Skeletal muscle satellite cell (primary cell): ENCODE data around the gene RETN.

Experiments used
- H3K27me3 ChIP-seq: 2 replicates; pipeline ENCODE4 v1.7.0; 2013; ENCODE audit warnings: low read length; ENCODE audit not compliant: control insufficient read depth, insufficient read depth
- H3K36me3 ChIP-seq: 2 replicates; pipeline ENCODE4 v1.7.0; 2013; ENCODE audit warnings: mild to moderate bottlenecking, control low read depth, low read length; ENCODE audit not compliant: insufficient read depth
- H3K4me1 ChIP-seq: 2 replicates; pipeline ENCODE4 v1.7.0; 2013; ENCODE audit warnings: low read length; ENCODE audit not compliant: control insufficient read depth, insufficient read depth
- H3K4me2 ChIP-seq: 2 replicates; pipeline ENCODE4 v1.7.0; 2013; ENCODE audit warnings: mild to moderate bottlenecking, low read length
- H3K4me3 ChIP-seq: 2 replicates; pipeline ENCODE4 v1.7.0; 2013; ENCODE audit warnings: low read length
- H3K9ac ChIP-seq: 2 replicates; pipeline ENCODE4 v1.7.0; 2013; ENCODE audit warnings: mild to moderate bottlenecking, low read depth, low read length, moderate library complexity
- H3K9me3 ChIP-seq: replicated peaks from 2 replicates; pipeline ENCODE4 v1.7.0; 2013; ENCODE audit warnings: mild to moderate bottlenecking, control low read depth, low read length

RETN gene

GRCh38 chr19:7648265-7649014 lies 20.4 kb upstream of the RETN start:
- H3K4me1 ChIP-seq: peaks cover 3% of the 10 kb centered on the region
- H3K4me3 ChIP-seq: no peak overlapping the region
- no peaks in the 10 kb centered on the region for H3K36me3 ChIP-seq
- no peaks in the 10 kb centered on the region for H3K9me3 ChIP-seq
- H3K4me2 ChIP-seq: no peak overlapping the region
- H3K27me3 ChIP-seq: peaks cover 9% of the 10 kb centered on the region
- H3K9ac ChIP-seq: no peak overlapping the region

- no peaks in the 10 kb centered on the region for H3K9me3 ChIP-seq
- H3K4me2 ChIP-seq: no peak overlapping the region
- no peak overlapping the region for H3K9ac ChIP-seq
- no peaks in the 10 kb centered on the region for H3K36me3 ChIP-seq
- peaks cover 9% of the 10 kb centered on the region for H3K27me3 ChIP-seq
- H3K4me1 ChIP-seq: peaks cover 3% of the 10 kb centered on the region
- no peak overlapping the region for H3K4me3 ChIP-seq
Measured at GRCh38 chr19:7650148-7650547, 18.7 kb upstream of the RETN start.

GRCh38 chr19:7652061-7652641 lies 16.7 kb upstream of the RETN start:
- no peaks in the 10 kb centered on the region for H3K9me3 ChIP-seq
- H3K9ac ChIP-seq: no peak overlapping the region
- peak overlapping the region; percentile 79 for H3K4me2 ChIP-seq
- H3K27me3 ChIP-seq: peaks cover 9% of the 10 kb centered on the region
- no peaks in the 10 kb centered on the region for H3K36me3 ChIP-seq
- H3K4me3 ChIP-seq: peak overlapping the region; percentile 57
- H3K4me1 ChIP-seq: peaks cover 3% of the 10 kb centered on the region

GRCh38 chr19:7654401-7654800 lies 14.4 kb upstream of the RETN start:
- no peaks in the 10 kb centered on the region for H3K9me3 ChIP-seq
- no peaks in the 10 kb centered on the region for H3K36me3 ChIP-seq
- peaks cover 24% of the 10 kb centered on the region for H3K27me3 ChIP-seq
- no peak overlapping the region for H3K4me2 ChIP-seq
- no peak overlapping the region for H3K4me3 ChIP-seq
- no peak overlapping the region for H3K9ac ChIP-seq
- H3K4me1 ChIP-seq: peaks cover 3% of the 10 kb centered on the region

- H3K4me3 ChIP-seq: no peak overlapping the region
- H3K4me1 ChIP-seq: peaks cover 3% of the 10 kb centered on the region
- H3K9me3 ChIP-seq: no peaks in the 10 kb centered on the region
- H3K36me3 ChIP-seq: no peaks in the 10 kb centered on the region
- peaks cover 22% of the 10 kb centered on the region for H3K27me3 ChIP-seq
- H3K9ac ChIP-seq: no peak overlapping the region
- no peak overlapping the region for H3K4me2 ChIP-seq
Measured at GRCh38 chr19:7655581-7655980, 13.3 kb upstream of the RETN start.

GRCh38 chr19:7657131-7657751 lies 11.6 kb upstream of the RETN start:
- peaks cover 1% of the 10 kb centered on the region for H3K4me1 ChIP-seq

GRCh38 chr19:7658219-7658686 lies 10.6 kb upstream of the RETN start:
- Histone ChIP-seq H3K4me2 (no peak overlapping the region), H3K9me3 (no peaks in the 10 kb centered on the region), H3K27me3 (peaks cover 21% of the 10 kb centered on the region), H3K4me1 (no peaks in the 10 kb centered on the region), H3K4me3 (no peak overlapping the region), H3K9ac (no peak overlapping the region), H3K36me3 (no peaks in the 10 kb centered on the region)

More at GRCh38 chr19:7657131-7657751, 11.6 kb upstream of the RETN start:
- Histone ChIP-seq H3K9ac (no peak overlapping the region), H3K4me3 (no peak overlapping the region), H3K27me3 (peaks cover 17% of the 10 kb centered on the region), H3K4me2 (no peak overlapping the region), H3K36me3 (no peaks in the 10 kb centered on the region), H3K9me3 (no peaks in the 10 kb centered on the region)

GRCh38 chr19:7661744-7662538 lies 6.9 kb upstream of the RETN start:
- Histone ChIP-seq H3K27me3 (peaks cover 24% of the 10 kb centered on the region), H3K4me3 (no peak overlapping the region), H3K9ac (no peak overlapping the region), H3K4me2 (no peak overlapping the region), H3K4me1 (no peaks in the 10 kb centered on the region), H3K9me3 (no peaks in the 10 kb centered on the region), H3K36me3 (no peaks in the 10 kb centered on the region)

- no peak overlapping the region for H3K9ac ChIP-seq
- no peak overlapping the region for H3K4me2 ChIP-seq
- H3K36me3 ChIP-seq: no peaks in the 10 kb centered on the region
- H3K4me1 ChIP-seq: no peaks in the 10 kb centered on the region
- no peaks in the 10 kb centered on the region for H3K9me3 ChIP-seq
- no peak overlapping the region for H3K4me3 ChIP-seq
- H3K27me3 ChIP-seq: peaks cover 20% of the 10 kb centered on the region
Measured at GRCh38 chr19:7662657-7663056, 6.2 kb upstream of the RETN start.

GRCh38 chr19:7663706-7664105 lies 5.1 kb upstream of the RETN start:
- no peak overlapping the region for H3K9ac ChIP-seq
- H3K4me2 ChIP-seq: no peak overlapping the region
- no peaks in the 10 kb centered on the region for H3K9me3 ChIP-seq
- H3K4me3 ChIP-seq: no peak overlapping the region
- H3K27me3 ChIP-seq: peaks cover 11% of the 10 kb centered on the region
- no peaks in the 10 kb centered on the region for H3K4me1 ChIP-seq
- no peaks in the 10 kb centered on the region for H3K36me3 ChIP-seq

- Histone ChIP-seq H3K36me3 (no peaks in the 10 kb centered on the region), H3K4me2 (no peak overlapping the region), H3K9ac (no peak overlapping the region), H3K9me3 (no peaks in the 10 kb centered on the region), H3K4me3 (no peak overlapping the region), H3K27me3 (peaks cover 16% of the 10 kb centered on the region), H3K4me1 (no peaks in the 10 kb centered on the region)
Measured at GRCh38 chr19:7665076-7665475, 3.8 kb upstream of the RETN start.
